ENCODE data around the gene ACOXL.
A peak's percentile ranks its signal among the peaks of the same experiment; 100 is the strongest.

ACOXL gene

GRCh38 chr2:110933420-110933819, 201.0 kb downstream of the ACOXL start:
- no peak overlapping the region for H2BK120ac ChIP-seq (ENCODE audit: insufficient read depth, low read length, poor library complexity)

GRCh38 chr2:110934948-110935347, 202.6 kb downstream of the ACOXL start:
- no peaks in the 10 kb centered on the region for H3K27me3 ChIP-seq (ENCODE audit: insufficient read depth, low read length)
- WGBS (ENCODE audit: extremely low coverage, insufficient coverage, insufficient read length), result no CpG with 5 or more reads among the region's 6 CpGs
- no peaks in the 10 kb centered on the region for H3K36me3 ChIP-seq (ENCODE audit: control insufficient read depth in 1 of 2, insufficient read depth in 2 of 2, low read length in 2 of 2)
- peaks cover 1% of the 10 kb centered on the region for H3K9me3 ChIP-seq (ENCODE audit: insufficient read depth, low read depth, low read length)
- no peak overlapping the region for H3K9ac ChIP-seq (ENCODE audit: low read length)
- no peak overlapping the region for H4K91ac ChIP-seq (ENCODE audit: low read depth, low read length)
- DNase-seq, result no peak
- H4K8ac ChIP-seq (ENCODE audit: low read depth, low read length), result no peak overlapping the region
- H3K14ac ChIP-seq (ENCODE audit: low read length), result no peak overlapping the region
- no peak overlapping the region for H2BK5ac ChIP-seq (ENCODE audit: low read depth, low read length, poor library complexity)
- H2AK5ac ChIP-seq (ENCODE audit: low read length), result no peak overlapping the region
- no peak overlapping the region for H3K4me2 ChIP-seq (ENCODE audit: low read length)
- H2BK120ac ChIP-seq (ENCODE audit: insufficient read depth, low read length, poor library complexity), result no peak overlapping the region
- H3K4me1 ChIP-seq (ENCODE audit: control insufficient read depth in 1 of 2, insufficient read depth in 2 of 2, low read length in 2 of 2), result no peaks in the 10 kb centered on the region
- no peak overlapping the region for H2AFZ ChIP-seq (ENCODE audit: insufficient read depth, low read length, poor library complexity)
- H3K79me1 ChIP-seq (ENCODE audit: low read length), result no peaks in the 10 kb centered on the region
- no peak overlapping the region for H3K27ac ChIP-seq (ENCODE audit: low read depth, low read length)
- no peak overlapping the region for H4K12ac ChIP-seq (ENCODE audit: low read depth, low read length)
- H3K4me3 ChIP-seq (ENCODE audit: low read depth, low read length), result peak overlapping the region; percentile 6
- no peak overlapping the region for H2BK12ac ChIP-seq (ENCODE audit: low read length)
- no peak overlapping the region for H3K4ac ChIP-seq (ENCODE audit: low read depth, low read length)
- no peaks in the 10 kb centered on the region for H3K79me2 ChIP-seq (ENCODE audit: control insufficient read depth, insufficient read depth, low read length, poor library complexity)
- H3K23ac ChIP-seq (ENCODE audit: low read length), result no peak overlapping the region
- no peak overlapping the region for H3K18ac ChIP-seq (ENCODE audit: low read length)

More at GRCh38 chr2:110933420-110933819, 201.0 kb downstream of the ACOXL start:
- Histone ChIP-seq H3K4me1 (ENCODE audit: control insufficient read depth in 1 of 2, insufficient read depth in 2 of 2, low read length in 2 of 2) (no peaks in the 10 kb centered on the region), H3K36me3 (ENCODE audit: control insufficient read depth in 1 of 2, insufficient read depth in 2 of 2, low read length in 2 of 2) (no peaks in the 10 kb centered on the region), H3K79me1 (ENCODE audit: low read length) (no peaks in the 10 kb centered on the region), H4K91ac (ENCODE audit: low read depth, low read length) (no peak overlapping the region), H3K4ac (ENCODE audit: low read depth, low read length) (no peak overlapping the region), H2BK12ac (ENCODE audit: low read length) (no peak overlapping the region), H3K18ac (ENCODE audit: low read length) (no peak overlapping the region), H3K23ac (ENCODE audit: low read length) (no peak overlapping the region), H2BK5ac (ENCODE audit: low read depth, low read length, poor library complexity) (no peak overlapping the region), H3K27me3 (ENCODE audit: insufficient read depth, low read length) (no peaks in the 10 kb centered on the region), H2AK5ac (ENCODE audit: low read length) (no peak overlapping the region), H2AFZ (ENCODE audit: insufficient read depth, low read length, poor library complexity) (no peak overlapping the region), H3K27ac (ENCODE audit: low read depth, low read length) (no peak overlapping the region), H3K4me3 (ENCODE audit: low read depth, low read length) (no peak overlapping the region), H3K9ac (ENCODE audit: low read length) (no peak overlapping the region), H3K4me2 (ENCODE audit: low read length) (no peak overlapping the region), H3K9me3 (ENCODE audit: insufficient read depth, low read depth, low read length) (peaks cover 5% of the 10 kb centered on the region), H3K14ac (ENCODE audit: low read length) (no peak overlapping the region), H4K8ac (ENCODE audit: low read depth, low read length) (no peak overlapping the region), H3K79me2 (ENCODE audit: control insufficient read depth, insufficient read depth, low read length, poor library complexity) (no peaks in the 10 kb centered on the region), H4K12ac (ENCODE audit: low read depth, low read length) (no peak overlapping the region)
- DNase-seq, result no peak
- WGBS (ENCODE audit: extremely low coverage, insufficient coverage, insufficient read length), result no CpG with 5 or more reads among the region's 10 CpGs

- Histone ChIP-seq H3K27me3 (ENCODE audit: insufficient read depth, low read length) (no peaks in the 10 kb centered on the region), H2AFZ (ENCODE audit: insufficient read depth, low read length, poor library complexity) (no peak overlapping the region), H3K79me2 (ENCODE audit: control insufficient read depth, insufficient read depth, low read length, poor library complexity) (no peaks in the 10 kb centered on the region), H3K23ac (ENCODE audit: low read length) (no peak overlapping the region), H3K79me1 (ENCODE audit: low read length) (no peaks in the 10 kb centered on the region), H3K36me3 (ENCODE audit: control insufficient read depth in 1 of 2, insufficient read depth in 2 of 2, low read length in 2 of 2) (no peaks in the 10 kb centered on the region), H3K4me2 (ENCODE audit: low read length) (no peak overlapping the region), H3K9ac (ENCODE audit: low read length) (no peak overlapping the region), H2AK5ac (ENCODE audit: low read length) (no peak overlapping the region), H3K14ac (ENCODE audit: low read length) (no peak overlapping the region), H3K4ac (ENCODE audit: low read depth, low read length) (no peak overlapping the region), H3K27ac (ENCODE audit: low read depth, low read length) (no peak overlapping the region), H3K4me1 (ENCODE audit: control insufficient read depth in 1 of 2, insufficient read depth in 2 of 2, low read length in 2 of 2) (no peaks in the 10 kb centered on the region), H4K12ac (ENCODE audit: low read depth, low read length) (no peak overlapping the region), H3K4me3 (ENCODE audit: low read depth, low read length) (no peak overlapping the region), H2BK12ac (ENCODE audit: low read length) (no peak overlapping the region), H4K91ac (ENCODE audit: low read depth, low read length) (no peak overlapping the region), H3K9me3 (ENCODE audit: insufficient read depth, low read depth, low read length) (no peaks in the 10 kb centered on the region), H2BK120ac (ENCODE audit: insufficient read depth, low read length, poor library complexity) (no peak overlapping the region), H4K8ac (ENCODE audit: low read depth, low read length) (no peak overlapping the region), H3K18ac (ENCODE audit: low read length) (no peak overlapping the region), H2BK5ac (ENCODE audit: low read depth, low read length, poor library complexity) (no peak overlapping the region)
- DNase-seq, result no peak
- no CpG with 5 or more reads among the region's 5 CpGs for WGBS (ENCODE audit: extremely low coverage, insufficient coverage, insufficient read length)
Measured at GRCh38 chr2:110940376-110940910, 208.1 kb downstream of the ACOXL start.

DNA sequence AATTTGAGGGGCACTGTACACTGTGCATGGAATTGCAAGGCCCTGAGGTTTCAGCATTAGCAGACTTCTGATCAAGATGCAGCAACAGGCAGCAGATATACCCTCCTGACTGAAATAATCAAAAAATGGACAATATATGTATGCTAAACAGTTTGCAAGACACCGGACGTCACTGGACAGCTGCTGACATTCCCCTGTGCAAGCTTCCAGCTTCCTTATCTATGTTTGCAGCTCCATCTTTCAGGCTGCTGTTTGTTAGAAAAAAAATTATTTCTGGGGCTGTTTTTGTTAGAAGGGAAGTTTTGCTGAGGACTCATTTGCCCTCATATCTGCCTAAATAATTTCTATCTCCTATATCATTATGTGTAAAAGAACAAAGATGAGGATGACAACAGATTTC, 208.9 kb downstream of the ACOXL start:
- Histone ChIP-seq H2AFZ (ENCODE audit: insufficient read depth, low read length, poor library complexity) (no peak overlapping the region), H3K14ac (ENCODE audit: low read length) (no peak overlapping the region), H3K4me2 (ENCODE audit: low read length) (no peak overlapping the region), H3K4ac (ENCODE audit: low read depth, low read length) (no peak overlapping the region), H3K9ac (ENCODE audit: low read length) (no peak overlapping the region), H2BK12ac (ENCODE audit: low read length) (no peak overlapping the region), H3K79me1 (ENCODE audit: low read length) (no peaks in the 10 kb centered on the region), H3K9me3 (ENCODE audit: insufficient read depth, low read depth, low read length) (no peaks in the 10 kb centered on the region), H3K4me1 (ENCODE audit: control insufficient read depth in 1 of 2, insufficient read depth in 2 of 2, low read length in 2 of 2) (no peaks in the 10 kb centered on the region), H3K18ac (ENCODE audit: low read length) (no peak overlapping the region), H4K91ac (ENCODE audit: low read depth, low read length) (no peak overlapping the region), H3K36me3 (ENCODE audit: control insufficient read depth in 1 of 2, insufficient read depth in 2 of 2, low read length in 2 of 2) (no peaks in the 10 kb centered on the region), H3K4me3 (ENCODE audit: low read depth, low read length) (no peak overlapping the region), H3K79me2 (ENCODE audit: control insufficient read depth, insufficient read depth, low read length, poor library complexity) (no peaks in the 10 kb centered on the region), H3K27me3 (ENCODE audit: insufficient read depth, low read length) (no peaks in the 10 kb centered on the region), H3K23ac (ENCODE audit: low read length) (no peak overlapping the region), H2BK120ac (ENCODE audit: insufficient read depth, low read length, poor library complexity) (no peak overlapping the region), H4K8ac (ENCODE audit: low read depth, low read length) (no peak overlapping the region), H2AK5ac (ENCODE audit: low read length) (no peak overlapping the region), H4K12ac (ENCODE audit: low read depth, low read length) (no peak overlapping the region), H2BK5ac (ENCODE audit: low read depth, low read length, poor library complexity) (no peak overlapping the region), H3K27ac (ENCODE audit: low read depth, low read length) (no peak overlapping the region)
- DNase-seq, result no peak
- no CpG with 5 or more reads among the region's 2 CpGs for WGBS (ENCODE audit: extremely low coverage, insufficient coverage, insufficient read length)
